Loucy (cell line): ENCODE results near the gene FTHL17.

Experiments used
- H2AFZ ChIP-seq: fragments of 200-600 bp; sonication (generic); 2 replicates; pipeline ENCODE4 v1.6.0; 2016; ENCODE audit warnings: antibody characterized with exemption, mild to moderate bottlenecking, low read length, moderate library complexity
- H3F3A ChIP-seq: fragments of 200-600 bp; 2 replicates; pipeline ENCODE4 v1.6.0; 2016; ENCODE audit warnings: antibody characterized with exemption, low read depth, mild to moderate bottlenecking
- H3K27me3 ChIP-seq: fragments of 200-600 bp; sonication (generic); 2 replicates; pipeline ENCODE4 v1.6.1; 2014; ENCODE audit warnings: low read length, mild to moderate bottlenecking; ENCODE audit not compliant: insufficient read depth, poor library complexity, severe bottlenecking
- H3K36me3 ChIP-seq: fragments of 200-600 bp; sonication (generic); 2 replicates; pipeline ENCODE4 v1.6.1; 2016; ENCODE audit warnings: low read length; ENCODE audit not compliant: insufficient read depth
- H3K4me1 ChIP-seq: fragments of 200-600 bp; sonication (generic); 2 replicates; pipeline ENCODE4 v1.5.1; 2014; ENCODE audit warnings: low read length, mild to moderate bottlenecking; ENCODE audit not compliant: insufficient read depth, poor library complexity, severe bottlenecking
- H3K4me2 ChIP-seq: fragments of 200-600 bp; sonication (generic); 2 replicates; pipeline ENCODE4 v1.6.0; 2014; ENCODE audit warnings: antibody characterized with exemption, low read length, low read depth, mild to moderate bottlenecking; ENCODE audit not compliant: poor library complexity, severe bottlenecking
- H3K4me3 ChIP-seq: fragments of 200-600 bp; sonication (generic); 2 replicates; pipeline ENCODE4 v1.5.1; 2014; ENCODE audit warnings: low read length, mild to moderate bottlenecking, mixed read lengths; ENCODE audit not compliant: poor library complexity, severe bottlenecking
- H3K79me2 ChIP-seq: fragments of 200-600 bp; sonication (generic); 2 replicates; pipeline ENCODE4 v1.6.1; 2014; ENCODE audit warnings: low read length; ENCODE audit not compliant: insufficient read depth
- H3K9ac ChIP-seq: fragments of 200-600 bp; sonication (generic); 2 replicates; pipeline ENCODE4 v1.6.0; 2014; ENCODE audit warnings: mild to moderate bottlenecking, low read depth, low read length, moderate library complexity; ENCODE audit not compliant: poor library complexity, severe bottlenecking
- H3K9me2 ChIP-seq: fragments of 200-600 bp; sonication (generic); replicated peaks from 2 replicates; pipeline ENCODE4 v1.6.1; 2016; ENCODE audit warnings: low read depth, low read length, mixed read lengths
- H3K9me3 ChIP-seq: fragments of 200-600 bp; sonication (generic); 2 replicates; pipeline ENCODE4 v1.6.1; 2014; ENCODE audit warnings: mild to moderate bottlenecking, antibody characterized with exemption, low read length, low read depth; ENCODE audit not compliant: insufficient read depth
- H4K20me1 ChIP-seq: fragments of 200-600 bp; sonication (generic); 2 replicates; pipeline ENCODE4 v1.6.0; 2014; ENCODE audit warnings: antibody characterized with exemption, low read length, mild to moderate bottlenecking; ENCODE audit not compliant: insufficient read depth, poor library complexity, severe bottlenecking
- CTCF ChIP-seq: fragments of 200-600 bp; sonication (generic); conservative IDR thresholded peaks from 2 replicates; pipeline ENCODE4 v1.5.1; 2014; ENCODE audit warnings: mild to moderate bottlenecking, antibody characterized with exemption, low read length
- EZH2phosphoT487 ChIP-seq: fragments of 200-600 bp; IDR thresholded peaks from 2 replicates; pipeline ENCODE4 v1.6.1; 2018; ENCODE audit warnings: antibody characterized with exemption, mild to moderate bottlenecking, moderate library complexity, borderline replicate concordance

FTHL17 gene

GRCh38 chrX:31071262-31071661 lies 579 bp downstream of the FTHL17 start:
- Histone ChIP-seq H3K79me2 (no peaks in the 10 kb centered on the region), H4K20me1 (no peaks in the 10 kb centered on the region), H2AFZ (no peak overlapping the region), H3K9me2 (no peaks in the 10 kb centered on the region), H3K4me1 (peaks cover 3% of the 10 kb centered on the region), H3K27me3 (no peaks in the 10 kb centered on the region), H3K4me2 (no peak overlapping the region), H3K9ac (no peak overlapping the region), H3F3A (no peaks in the 10 kb centered on the region), H3K36me3 (no peaks in the 10 kb centered on the region), H3K4me3 (no peak overlapping the region), H3K9me3 (no peaks in the 10 kb centered on the region)
- TF ChIP-seq CTCF (no peak), EZH2phosphoT487 (no peak)

GRCh38 chrX:31070057-31070468 lies 1.8 kb downstream of the FTHL17 start:
- no peak for TF ChIP-seq EZH2phosphoT487
- TF ChIP-seq CTCF, result no peak
- Histone ChIP-seq H3K27me3 (no peaks in the 10 kb centered on the region), H3K79me2 (no peaks in the 10 kb centered on the region), H3K36me3 (no peaks in the 10 kb centered on the region), H3K9me2 (no peaks in the 10 kb centered on the region), H3K4me3 (no peak overlapping the region), H3K4me2 (no peak overlapping the region), H3K9ac (no peak overlapping the region), H2AFZ (no peak overlapping the region), H3K9me3 (no peaks in the 10 kb centered on the region), H3F3A (no peaks in the 10 kb centered on the region), H3K4me1 (peaks cover 3% of the 10 kb centered on the region), H4K20me1 (no peaks in the 10 kb centered on the region)

GRCh38 chrX:31063114-31063513 lies 8.7 kb downstream of the FTHL17 start:
- H3K79me2 ChIP-seq, result no peaks in the 10 kb centered on the region
- H3K4me2 ChIP-seq, result no peak overlapping the region
- no peaks in the 10 kb centered on the region for H4K20me1 ChIP-seq
- TF ChIP-seq EZH2phosphoT487 (no peak), CTCF (no peak)
- no peak overlapping the region for H3K4me3 ChIP-seq
- no peaks in the 10 kb centered on the region for H3K9me2 ChIP-seq
- no peaks in the 10 kb centered on the region for H3F3A ChIP-seq
- no peaks in the 10 kb centered on the region for H3K36me3 ChIP-seq
- no peaks in the 10 kb centered on the region for H3K27me3 ChIP-seq
- H3K9me3 ChIP-seq, result no peaks in the 10 kb centered on the region
- H2AFZ ChIP-seq, result no peak overlapping the region
- H3K4me1 ChIP-seq, result no peaks in the 10 kb centered on the region
- no peak overlapping the region for H3K9ac ChIP-seq
